BJ (cell line): ENCODE data around the gene FOXP1. TPM values are rescaled to one million over a fixed set of nuclear protein-coding genes. Genes with fewer than 3 reads are reported as not detected.

ENCODE experiments used
- CTCF ChIA-PET: fragments of 350-600 bp; formaldehyde crosslinking; extraction: SDS; loops from one replicate; lab custom pipeline; 2021; ENCODE audit warnings: antibody characterized with exemption, inconsistent platforms; lab: Yijun Ruan, JAX
- POLR2A ChIA-PET: fragments of 300-600 bp; sonication (Branson Sonifier 250); formaldehyde crosslinking; extraction: SDS; loops from one replicate; lab custom pipeline; 2021; ENCODE audit warnings: antibody characterized with exemption; lab: Charles Lee
- DNase-seq: peaks from one replicate; pipeline ENCODE4 v3.0.0-alpha.2; 2011; ENCODE audit warnings: low read depth
- H3K27me3 ChIP-seq: 2 replicates; pipeline ENCODE4 v1.6.0; 2011; ENCODE audit warnings: low read length; ENCODE audit not compliant: control insufficient read depth, insufficient read depth
- H3K36me3 ChIP-seq: 2 replicates; pipeline ENCODE4 v1.5.1; 2011; ENCODE audit warnings: low read length; ENCODE audit not compliant: control insufficient read depth, insufficient read depth
- H3K4me3 ChIP-seq: 2 replicates; pipeline ENCODE4 v1.5.1; 2011; ENCODE audit warnings: low read depth, mild to moderate bottlenecking, control low read depth, low read length
- polyA plus RNA-seq: library from polyadenylated mRNA; depleted of rRNA; stranded (reverse); fragments of >200 nt; gene quantifications from 2 replicates; pipeline ENCODE4 v1.2.3, GENCODE V29; 2011
- TF ChIP-seq, protein P1 (sequence below): IDR thresholded peaks from 2 replicates; pipeline ENCODE4 v1.5.1; 2011; ENCODE audit warnings: low read depth, mild to moderate bottlenecking, control low read depth, inconsistent platforms, low read length, moderate library complexity; ENCODE audit not compliant: insufficient read depth

FOXP1 gene
- polyA plus RNA-seq, 1 experiment: 37.0 TPM

DNA sequence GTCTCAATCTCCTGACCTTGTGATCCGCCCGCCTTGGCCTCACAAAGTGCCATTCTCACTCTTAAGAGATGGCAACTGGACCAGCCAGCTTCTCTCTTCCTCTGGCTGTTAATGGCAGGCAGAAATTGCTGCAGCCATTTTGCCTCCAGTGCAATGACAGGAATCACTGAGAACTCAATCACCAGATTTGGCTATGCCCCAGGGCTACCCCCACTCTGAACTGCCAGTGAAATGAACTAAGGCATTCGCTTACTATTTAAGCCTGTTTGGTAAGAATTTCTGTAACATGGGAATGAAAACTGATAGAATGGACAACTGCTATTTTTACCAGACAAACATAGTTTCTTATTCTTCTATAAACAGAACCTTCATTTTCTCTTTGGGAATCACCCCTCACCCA, 24.5 kb downstream of the FOXP1 start:
- H3K36me3 ChIP-seq: no peaks in the 10 kb centered on the region
- POLR2A ChIA-PET: no interaction called here
- no peak overlapping the region for H3K4me3 ChIP-seq
- TF ChIP-seq, protein P1, sequence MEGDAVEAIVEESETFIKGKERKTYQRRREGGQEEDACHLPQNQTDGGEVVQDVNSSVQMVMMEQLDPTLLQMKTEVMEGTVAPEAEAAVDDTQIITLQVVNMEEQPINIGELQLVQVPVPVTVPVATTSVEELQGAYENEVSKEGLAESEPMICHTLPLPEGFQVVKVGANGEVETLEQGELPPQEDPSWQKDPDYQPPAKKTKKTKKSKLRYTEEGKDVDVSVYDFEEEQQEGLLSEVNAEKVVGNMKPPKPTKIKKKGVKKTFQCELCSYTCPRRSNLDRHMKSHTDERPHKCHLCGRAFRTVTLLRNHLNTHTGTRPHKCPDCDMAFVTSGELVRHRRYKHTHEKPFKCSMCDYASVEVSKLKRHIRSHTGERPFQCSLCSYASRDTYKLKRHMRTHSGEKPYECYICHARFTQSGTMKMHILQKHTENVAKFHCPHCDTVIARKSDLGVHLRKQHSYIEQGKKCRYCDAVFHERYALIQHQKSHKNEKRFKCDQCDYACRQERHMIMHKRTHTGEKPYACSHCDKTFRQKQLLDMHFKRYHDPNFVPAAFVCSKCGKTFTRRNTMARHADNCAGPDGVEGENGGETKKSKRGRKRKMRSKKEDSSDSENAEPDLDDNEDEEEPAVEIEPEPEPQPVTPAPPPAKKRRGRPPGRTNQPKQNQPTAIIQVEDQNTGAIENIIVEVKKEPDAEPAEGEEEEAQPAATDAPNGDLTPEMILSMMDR: no peak
- CTCF ChIA-PET: no interaction called here
- DNase-seq: no peak
- H3K27me3 ChIP-seq: no peaks in the 10 kb centered on the region

DNA sequence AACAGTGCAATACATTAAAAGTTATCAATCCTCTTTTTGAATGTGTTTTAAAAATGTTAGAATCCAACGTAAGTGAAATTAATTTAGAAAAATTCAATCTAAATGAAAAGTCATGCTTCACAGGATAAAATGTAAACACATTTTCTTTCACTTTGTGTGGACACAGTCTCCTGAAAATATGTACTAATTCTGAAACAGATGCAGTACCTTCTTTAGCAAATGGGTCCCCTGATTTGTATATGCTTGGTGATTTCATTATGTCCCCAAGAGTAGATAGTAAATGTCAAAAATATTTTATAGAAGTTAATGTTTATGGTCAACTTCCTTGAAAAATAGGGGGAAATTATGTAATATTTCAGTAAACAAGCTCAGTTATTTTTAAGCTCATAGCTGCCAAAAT, 28.9 kb downstream of the FOXP1 start:
- DNase-seq: no peak
- TF ChIP-seq, protein P1: no peak
- no peaks in the 10 kb centered on the region for H3K36me3 ChIP-seq
- CTCF ChIA-PET: interaction anchor here (1.4 kb wide), 1 partner anchor 9 kb away, joined by 5 read pairs; no protein-coding TSS in a partner anchor
- H3K27me3 ChIP-seq: no peaks in the 10 kb centered on the region
- POLR2A ChIA-PET: no interaction called here
- H3K4me3 ChIP-seq: no peak overlapping the region

DNA sequence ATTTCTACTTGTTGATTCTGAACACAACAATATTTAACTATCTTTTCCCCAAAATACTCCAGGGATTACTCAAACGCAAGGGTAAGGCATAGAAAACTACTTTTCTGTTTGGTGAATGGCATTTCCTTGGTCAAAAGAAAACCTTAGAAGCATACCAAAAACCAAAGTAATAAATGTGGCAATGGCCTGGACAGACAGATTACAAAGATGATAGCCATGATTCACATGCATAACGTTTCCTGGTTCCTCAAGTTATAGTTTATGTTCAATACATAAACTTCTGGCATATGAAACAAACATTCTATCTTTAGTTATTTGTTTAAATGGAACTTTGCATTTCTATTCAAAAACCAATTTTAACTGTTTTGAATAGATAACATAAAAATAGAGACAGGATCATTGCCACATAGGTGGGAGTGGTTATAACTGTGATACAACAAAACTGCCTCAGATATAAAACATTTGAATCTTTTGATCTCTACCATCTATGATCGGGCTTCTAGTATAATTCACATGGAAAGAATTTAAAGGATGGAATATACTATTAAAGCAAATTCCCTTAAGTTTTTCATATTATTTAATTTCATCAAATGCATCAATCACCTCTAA, 32.1 kb downstream of the FOXP1 start:
- Histone ChIP-seq H3K27me3 (no peaks in the 10 kb centered on the region), H3K36me3 (no peaks in the 10 kb centered on the region; the same call in 1 of the 2 replicates), H3K4me3 (no peak overlapping the region)
- TF ChIP-seq, protein P1: no peak
- no peak for DNase-seq
- POLR2A ChIA-PET: no interaction called here
- CTCF ChIA-PET: no interaction called here

DNA sequence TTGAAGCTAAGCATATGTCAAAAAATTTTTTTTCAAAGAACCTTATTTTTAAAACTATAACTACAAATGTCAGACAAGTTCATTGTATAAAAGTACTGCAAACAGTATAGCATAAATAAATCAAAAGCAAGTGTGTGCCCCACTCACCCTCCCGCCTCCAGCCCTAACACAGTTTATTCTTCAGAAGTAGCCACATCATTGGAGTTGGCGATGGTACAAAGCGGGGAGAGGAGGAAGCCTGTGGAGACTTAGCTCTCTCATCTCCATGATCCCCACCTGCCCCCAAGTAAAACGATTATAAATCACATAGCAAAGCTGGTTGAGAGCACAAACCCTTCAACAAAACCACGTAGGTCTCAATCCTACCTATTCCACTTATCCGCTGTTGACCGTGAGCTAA, 33.6 kb downstream of the FOXP1 start:
- POLR2A ChIA-PET: interaction anchor here (0.6 kb wide), 1 partner anchor 90 kb away, joined by 3 read pairs; no protein-coding TSS in a partner anchor
- TF ChIP-seq, protein P1: no peak

DNA sequence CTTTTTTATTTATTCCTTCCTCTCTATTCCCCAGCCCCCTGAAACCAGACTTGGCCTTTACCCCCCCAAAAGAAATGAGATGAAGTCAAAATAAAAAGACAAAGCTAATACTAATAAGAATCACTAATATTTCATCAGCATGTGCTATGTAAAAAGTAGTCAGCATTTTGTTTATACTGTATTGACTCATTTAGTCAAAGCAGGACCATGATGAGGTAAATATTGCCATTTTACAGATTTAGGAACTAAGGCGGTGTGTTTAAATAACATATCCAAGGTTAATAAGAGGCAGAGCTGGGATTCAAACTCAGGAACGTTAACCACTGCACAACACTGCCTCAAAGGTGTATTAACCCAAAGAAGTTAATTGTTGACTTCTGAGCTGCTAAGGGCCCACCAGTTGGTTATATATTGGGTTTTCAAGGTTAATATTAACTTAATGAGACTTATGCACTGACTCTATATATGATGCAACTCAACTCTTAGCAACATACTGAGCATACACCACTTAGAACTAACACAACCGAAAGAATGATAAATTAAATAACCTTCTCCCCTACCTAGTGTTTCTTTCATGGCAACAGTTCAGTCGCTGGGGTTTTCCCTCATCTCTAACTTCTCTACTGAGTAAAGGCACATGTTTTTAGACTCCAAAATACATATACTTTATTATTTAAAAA, 34.7 kb downstream of the FOXP1 start:
- Histone ChIP-seq H3K36me3 (no peaks in the 10 kb centered on the region; the same call in 1 of the 2 replicates), H3K27me3 (no peaks in the 10 kb centered on the region), H3K4me3 (no peak overlapping the region)
- CTCF ChIA-PET: no interaction called here
- TF ChIP-seq, protein P1: no peak
- DNase-seq: no peak
- POLR2A ChIA-PET: no interaction called here

More for the DNA sequence above, 33.6 kb downstream of the FOXP1 start:
- CTCF ChIA-PET: no interaction called here
- Histone ChIP-seq H3K36me3 (no peaks in the 10 kb centered on the region; the same call in 1 of the 2 replicates), H3K27me3 (no peaks in the 10 kb centered on the region), H3K4me3 (no peak overlapping the region)
- no peak for DNase-seq
